Globus pallidus (tissue), 1 donor: Measurements from ENCODE around the gene GSG1L.

Experiments used
- DNase-seq: peaks from one replicate; pipeline ENCODE4 v3.0.0-alpha.2; 2015; ENCODE audit warnings: low spot score

The GSG1L gene

GRCh38 chr16:27847030-27847550, 216.4 kb downstream of the GSG1L start:
- no peak for DNase-seq

DNA sequence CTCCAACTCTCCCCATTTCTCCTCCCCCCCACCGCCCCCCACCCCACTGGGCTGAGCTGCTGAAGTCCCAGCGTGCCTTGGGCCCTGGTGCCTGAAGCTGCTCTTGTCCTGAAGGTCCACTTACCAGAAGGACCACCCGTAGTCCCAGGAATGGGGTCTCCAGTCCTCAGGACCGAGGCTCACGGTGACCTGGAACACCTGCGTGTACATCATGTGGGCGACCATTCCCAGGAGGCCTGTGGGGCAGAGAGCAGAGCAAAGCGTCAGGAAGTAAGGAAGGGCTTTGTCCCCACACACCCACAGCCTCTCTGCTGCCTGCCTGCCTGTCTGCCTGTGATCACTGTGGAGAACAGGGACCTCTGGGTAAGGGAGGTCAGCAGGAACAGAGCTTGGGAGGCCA, 218.7 kb downstream of the GSG1L start:
- no peak for DNase-seq

DNA sequence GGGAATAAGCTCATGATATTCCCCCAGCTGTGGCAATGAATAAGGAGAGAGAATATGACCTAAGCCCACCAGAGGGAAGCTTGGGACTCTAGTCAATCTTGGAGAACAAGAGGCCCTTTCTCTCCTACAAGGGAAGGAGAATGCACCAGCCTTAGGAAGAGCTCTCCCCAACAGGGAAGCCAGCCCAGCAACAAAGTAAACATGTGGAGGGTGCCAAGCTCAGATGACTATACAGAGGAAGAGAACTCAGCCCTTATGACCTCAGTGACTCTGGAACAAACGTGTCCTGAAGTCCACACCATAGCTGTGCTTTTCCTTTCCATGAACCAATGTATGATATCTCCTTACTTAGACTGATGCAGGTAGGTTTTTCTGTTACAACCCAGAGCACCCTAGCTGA, 219.7 kb downstream of the GSG1L start:
- DNase-seq: no peak

GRCh38 chr16:27841911-27842310, 221.6 kb downstream of the GSG1L start:
- no peak for DNase-seq

DNA sequence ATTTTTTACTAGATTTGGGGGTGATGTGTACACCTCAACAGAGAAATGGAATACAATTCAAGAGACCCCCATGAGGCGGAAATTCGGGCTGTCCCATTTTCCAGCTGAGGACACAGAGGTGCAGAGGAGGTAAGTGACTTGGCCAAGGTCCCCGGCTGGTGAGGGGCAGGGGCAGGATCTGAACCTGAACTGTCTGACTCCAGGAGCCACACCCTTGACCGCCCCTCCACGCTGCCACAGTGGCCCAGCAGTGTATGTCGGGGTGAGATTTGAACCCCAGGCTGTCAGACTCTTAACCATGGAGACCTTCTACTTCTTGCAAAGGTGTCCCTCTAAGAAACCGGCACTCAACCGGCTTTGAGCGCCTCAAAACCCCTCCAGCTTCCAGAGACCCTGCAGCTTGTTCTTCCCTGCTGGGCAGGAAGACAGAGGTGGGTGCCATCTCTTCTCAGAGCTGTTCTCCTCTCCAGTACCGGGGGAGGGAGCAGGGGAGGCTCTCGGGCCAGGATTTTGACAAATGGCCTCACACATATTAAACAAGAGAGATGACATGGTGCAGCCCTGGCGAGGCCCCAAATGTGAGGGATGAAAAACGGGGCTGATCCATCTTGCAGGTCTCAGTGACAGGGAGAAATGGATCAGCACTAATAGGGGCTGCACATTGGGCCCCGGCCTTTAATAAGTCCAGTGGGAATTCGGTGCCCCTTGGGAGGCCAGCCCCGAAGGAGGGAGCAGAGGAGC, 222.3 kb downstream of the GSG1L start:
- DNase-seq: no peak

GRCh38 chr16:27840311-27841060, 223.0 kb downstream of the GSG1L start:
- DNase-seq: no peak

DNA sequence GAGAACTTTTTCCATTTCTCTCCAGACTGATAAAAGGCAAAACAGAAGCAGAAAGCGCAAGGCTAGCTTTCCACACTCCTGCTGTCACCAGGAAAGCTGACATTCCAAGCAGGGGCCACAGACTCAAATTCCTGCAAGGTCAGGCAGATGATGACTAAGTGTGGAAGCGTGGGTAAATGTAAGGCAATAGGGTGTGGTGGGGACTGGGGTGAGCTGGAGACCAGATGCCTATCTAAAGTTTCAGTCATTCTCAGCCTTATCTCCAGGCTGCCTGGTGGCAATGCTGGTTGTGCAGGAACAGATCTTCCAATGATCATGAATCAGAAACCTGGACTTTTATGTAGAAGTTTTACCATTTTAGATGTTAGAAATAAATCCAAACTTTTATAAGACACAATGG, 224.1 kb downstream of the GSG1L start:
- DNase-seq: no peak

GRCh38 chr16:27838536-27839175, 224.9 kb downstream of the GSG1L start:
- DNase-seq: no peak

- DNase-seq: no peak
These were observed 233.5 kb downstream of the GSG1L start for GRCh38 chr16:27829975-27830374.

GRCh38 chr16:27828671-27829070, 234.8 kb downstream of the GSG1L start:
- no peak for DNase-seq

- DNase-seq: no peak
These were observed 235.7 kb downstream of the GSG1L start for GRCh38 chr16:27827765-27828164.

DNA sequence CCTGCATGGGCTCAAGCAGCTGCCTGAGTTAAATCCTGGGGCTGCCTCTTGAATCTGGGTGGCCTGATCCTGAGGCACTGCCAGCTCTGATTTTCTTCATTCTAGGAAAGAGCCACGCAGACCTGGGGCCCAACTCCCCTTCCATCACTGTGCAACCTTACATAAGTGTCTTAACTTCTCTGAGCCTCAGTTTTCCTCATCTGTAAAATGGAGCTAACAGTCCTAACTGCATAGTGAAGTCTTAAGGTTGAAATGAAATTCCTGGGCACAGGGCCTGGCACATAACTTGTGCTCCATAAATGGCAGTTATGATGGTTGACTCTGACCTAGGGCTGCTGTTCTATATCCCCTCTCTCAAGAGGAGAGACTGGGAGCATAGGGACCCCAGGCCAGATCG, 236.6 kb downstream of the GSG1L start:
- no peak for DNase-seq

GRCh38 chr16:27826081-27826892, 237.2 kb downstream of the GSG1L start:
- no peak for DNase-seq

- no peak for DNase-seq
These were observed 238.7 kb downstream of the GSG1L start for GRCh38 chr16:27824786-27825185.

- DNase-seq: no peak
These were observed 239.5 kb downstream of the GSG1L start for GRCh38 chr16:27824006-27824405.

DNA sequence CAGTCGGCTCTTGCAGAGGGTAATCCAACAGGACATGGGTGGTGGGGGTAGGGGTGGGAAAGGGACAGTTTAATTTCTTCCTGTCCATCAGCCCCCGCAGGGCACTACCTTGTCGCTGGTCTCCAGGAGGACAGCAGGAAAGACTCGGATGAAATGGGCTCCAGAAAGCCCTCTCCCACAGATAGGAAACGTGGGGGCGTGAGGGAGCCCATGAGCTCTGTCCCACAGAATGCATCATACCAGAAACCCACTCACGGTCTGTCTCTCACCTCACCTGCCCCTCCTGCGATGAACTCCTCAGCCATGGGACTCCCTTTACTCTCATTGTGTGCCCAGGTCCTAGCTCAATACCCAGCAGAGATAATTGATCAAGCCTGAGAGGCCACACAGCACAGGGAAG, 240.1 kb downstream of the GSG1L start:
- DNase-seq: no peak

DNA sequence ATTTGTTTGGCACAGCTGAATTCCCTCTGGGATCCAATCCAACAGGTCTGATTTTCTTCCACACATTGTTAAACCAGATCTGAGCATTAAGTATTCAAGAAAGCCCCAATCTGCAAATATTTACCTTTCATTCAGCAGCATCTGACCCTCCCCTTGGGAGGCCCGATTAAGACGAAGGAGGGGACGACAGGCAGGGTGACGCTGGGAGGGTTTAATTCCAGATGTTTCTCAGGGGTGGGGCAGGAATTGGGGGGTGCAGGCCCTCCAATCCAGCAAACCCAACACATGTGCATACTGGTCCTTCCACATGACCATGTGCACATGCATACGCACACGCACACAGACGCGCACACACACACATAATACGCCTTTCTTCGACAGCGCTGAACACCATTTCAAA, 240.5 kb downstream of the GSG1L start:
- DNase-seq: no peak

GRCh38 chr16:27822529-27822928, 241.0 kb downstream of the GSG1L start:
- no peak for DNase-seq

- no peak for DNase-seq
These were observed 242.7 kb downstream of the GSG1L start for GRCh38 chr16:27820646-27821345.

- DNase-seq: no peak
These were observed 243.5 kb downstream of the GSG1L start for GRCh38 chr16:27819881-27820610.

- DNase-seq: no peak
These were observed 244.2 kb downstream of the GSG1L start for GRCh38 chr16:27819356-27819755.
